ENCODE data around the gene C1orf159. TPM values are rescaled to one million over a fixed set of nuclear protein-coding genes. Genes with fewer than 3 reads are reported as not detected.

Gene C1orf159
- total RNA-seq, 2 experiments from 2014 or later: 11.1 to 11.3 TPM

DNA sequence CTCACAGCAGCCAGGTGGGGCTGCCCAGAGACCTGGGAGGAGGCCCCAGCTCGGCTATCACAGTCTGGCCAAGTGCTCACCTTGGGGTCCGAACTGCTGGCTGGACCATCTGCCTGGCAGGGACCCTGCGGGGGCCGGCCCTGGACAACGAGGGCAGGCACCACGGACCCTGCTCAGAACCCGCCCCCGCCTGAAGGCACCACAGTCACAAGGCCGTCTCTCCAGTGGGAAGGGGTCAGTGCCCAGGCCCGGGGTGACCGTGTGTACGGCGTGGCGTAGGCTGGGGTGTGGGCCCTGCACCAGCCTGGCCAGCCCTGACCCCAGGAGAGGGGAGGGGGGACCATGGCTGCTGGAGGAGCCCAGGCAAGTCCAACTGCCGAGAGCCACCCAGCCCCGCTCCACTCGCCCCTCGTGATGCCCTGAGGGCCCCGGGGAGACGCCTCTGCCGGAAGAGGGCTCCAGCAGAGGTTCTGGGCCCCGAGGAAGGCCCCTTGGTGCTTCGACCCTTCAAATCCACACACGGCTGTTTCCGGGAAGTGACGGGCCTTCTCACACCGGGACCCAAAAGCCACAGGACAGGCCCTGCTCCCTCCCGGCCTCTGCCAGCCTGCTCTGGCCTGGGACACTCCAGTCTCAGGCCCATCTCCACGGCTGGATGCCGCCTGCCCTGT lies 30.6 kb downstream of the C1orf159 start:
- intact Hi-C loops (cut with DNase I, micrococcal nuclease): no loop called here
- Histone ChIP-seq H3K27me3 (ENCODE audit: control insufficient read depth in 1 of 2, insufficient read depth in 2 of 2, low read length in 2 of 2) (no peaks in the 10 kb centered on the region), H3K9me3 (ENCODE audit: control insufficient read depth in 1 of 2, insufficient read depth in 1 of 2, low read length in 2 of 2) (peaks cover 0 to under 1% of the 10 kb centered on the region in 2 experiments), H3K4me1 (ENCODE audit: insufficient read depth, low read length) (peaks cover 1% of the 10 kb centered on the region), H3K4me3 (ENCODE audit: low read length) (no peak overlapping the region), H3K36me3 (ENCODE audit: insufficient read depth, low read length) (no peaks in the 10 kb centered on the region), H3K27ac (ENCODE audit: low read depth in 1 of 2, low read length in 2 of 2) (no peak overlapping the region)
- ATAC-seq (ENCODE audit: poor library complexity) (no peak), DNase-seq (peak in 2 of 14 experiments; percentile 3 to 21)
- CTCF ChIA-PET: no interaction called here
- no peak overlapping the region for H3K4me3 Mint-ChIP-seq
- no peaks in the 10 kb centered on the region for H3K4me1 Mint-ChIP-seq (ENCODE audit: low read depth)
- TF ChIP-seq CTCF (IDR thresholded peaks at IDR 0.05): no peak
- POLR2A ChIA-PET: no interaction called here
- no peak overlapping the region for H3K27ac Mint-ChIP-seq
- H3K9me3 Mint-ChIP-seq: no peaks in the 10 kb centered on the region
- no peaks in the 10 kb centered on the region for H3K36me3 Mint-ChIP-seq (ENCODE audit: low read depth)
- H3K27me3 Mint-ChIP-seq: no peaks in the 10 kb centered on the region

DNA sequence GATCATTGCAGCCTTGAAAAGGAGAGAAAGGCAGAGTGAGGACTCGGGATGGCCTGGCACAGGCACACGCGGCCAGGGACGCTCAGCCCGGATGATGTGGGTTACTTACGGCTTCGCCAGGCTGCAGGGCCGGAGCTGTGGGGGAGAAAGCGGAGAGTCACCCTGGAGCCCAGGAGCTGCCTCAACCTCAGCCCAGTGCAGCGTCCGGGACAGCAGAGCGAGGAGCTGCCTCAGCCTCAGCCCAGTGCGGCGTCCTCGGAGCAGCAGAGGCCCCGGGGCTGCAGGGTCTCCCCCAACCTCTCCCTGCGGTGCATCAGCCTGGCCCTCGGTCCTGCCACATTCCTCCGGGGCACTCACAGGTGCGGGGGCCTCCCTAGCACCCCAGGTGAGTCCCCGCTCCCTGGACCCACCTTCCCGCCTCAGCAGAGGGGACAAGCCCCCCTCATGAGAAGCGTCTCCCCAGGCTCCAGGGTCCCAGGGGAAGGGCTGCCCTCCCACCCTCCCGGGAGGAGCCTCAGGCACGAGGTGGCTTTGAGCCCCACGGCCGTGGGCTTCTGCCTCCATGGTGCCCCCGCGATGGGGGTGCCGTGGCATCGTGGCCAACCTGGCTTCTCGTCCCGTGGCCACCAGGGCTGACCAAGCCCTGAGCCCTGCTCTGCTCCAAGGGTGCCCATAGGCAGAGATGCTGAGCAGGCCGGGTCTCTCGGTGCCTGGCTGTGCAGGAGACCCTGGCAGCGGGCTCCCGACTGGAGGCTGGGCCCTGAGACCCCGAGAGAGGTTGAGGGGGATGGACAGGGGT lies 31.3 kb downstream of the C1orf159 start:
- intact Hi-C loops (cut with DNase I, micrococcal nuclease): no loop called here
- Mint-ChIP-seq H3K36me3 (ENCODE audit: low read depth) (no peaks in the 10 kb centered on the region), H3K27me3 (no peaks in the 10 kb centered on the region), H3K9me3 (no peaks in the 10 kb centered on the region), H3K4me1 (ENCODE audit: low read depth) (no peaks in the 10 kb centered on the region), H3K27ac (no peak overlapping the region), H3K4me3 (no peak overlapping the region)
- ATAC-seq (ENCODE audit: poor library complexity) (no peak), DNase-seq (peak in 2 of 14 experiments; percentile 4 to 25)
- TF ChIP-seq CTCF (IDR thresholded peaks at IDR 0.05): no peak
- Histone ChIP-seq H3K9me3 (ENCODE audit: control insufficient read depth in 1 of 2, insufficient read depth in 1 of 2, low read length in 2 of 2) (peaks cover 0 to 3% of the 10 kb centered on the region in 2 experiments), H3K36me3 (ENCODE audit: insufficient read depth, low read length) (no peaks in the 10 kb centered on the region), H3K4me3 (ENCODE audit: low read length) (no peak overlapping the region), H3K27ac (ENCODE audit: low read depth in 1 of 2, low read length in 2 of 2) (no peak overlapping the region), H3K4me1 (ENCODE audit: insufficient read depth, low read length) (peaks cover 9% of the 10 kb centered on the region), H3K27me3 (ENCODE audit: control insufficient read depth in 1 of 2, insufficient read depth in 2 of 2, low read length in 2 of 2) (peaks cover 2 to 4% of the 10 kb centered on the region in 2 experiments)
- CTCF ChIA-PET: no interaction called here
- POLR2A ChIA-PET: no interaction called here

DNA sequence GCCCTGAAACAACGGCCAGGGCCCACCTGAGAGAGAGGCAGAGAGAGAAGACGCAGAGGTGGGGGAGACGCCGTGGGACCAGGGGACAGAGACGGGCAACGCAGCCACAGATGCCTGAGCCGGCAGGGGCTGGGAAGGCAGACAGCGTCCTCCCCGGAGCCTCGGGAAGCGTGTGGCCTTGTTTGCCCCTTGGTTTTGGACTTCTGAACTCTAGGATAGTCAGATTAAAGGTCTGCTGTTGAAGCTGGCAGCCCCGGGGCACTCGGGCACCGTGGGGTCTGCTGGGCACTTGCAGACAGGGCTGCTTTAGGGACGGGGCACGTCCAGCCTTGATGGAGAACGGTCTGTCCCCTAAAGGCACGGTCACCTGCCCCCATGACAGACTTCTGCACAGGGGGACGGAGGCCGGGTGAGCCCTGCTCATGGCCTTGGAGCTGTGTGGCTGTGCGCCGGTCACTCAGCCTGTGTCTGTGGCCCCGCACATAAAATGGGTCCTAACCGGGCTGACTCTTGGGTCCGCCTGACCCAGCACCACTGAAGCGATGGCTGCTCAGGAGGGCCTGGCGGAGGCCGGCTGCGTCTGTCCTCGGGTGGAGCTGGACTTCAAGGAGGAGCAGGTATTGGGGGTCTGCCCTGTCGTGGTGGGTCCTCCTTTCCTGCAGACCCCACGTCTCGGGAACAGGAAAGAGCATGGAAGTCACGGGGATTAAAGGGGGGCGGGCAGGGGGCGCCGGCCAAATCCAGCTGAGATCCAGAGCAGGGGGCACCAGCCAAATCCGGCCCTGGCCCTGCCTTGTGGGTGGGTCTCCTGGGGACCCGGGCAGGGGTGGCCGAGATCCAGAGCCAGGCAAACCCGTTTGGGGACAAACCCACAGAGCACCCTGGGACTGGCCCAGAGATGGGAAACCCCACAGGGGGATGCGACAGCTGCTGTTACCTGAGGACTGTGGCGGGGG lies 32.2 kb downstream of the C1orf159 start:
- no peak overlapping the region for H3K4me3 Mint-ChIP-seq
- peaks cover 4 to 7% of the 10 kb centered on the region in 2 experiments for H3K27me3 ChIP-seq (ENCODE audit: control insufficient read depth in 1 of 2, insufficient read depth in 2 of 2, low read length in 2 of 2)
- H3K4me1 Mint-ChIP-seq (ENCODE audit: low read depth): no peaks in the 10 kb centered on the region
- POLR2A ChIA-PET: no interaction called here
- H3K4me1 ChIP-seq (ENCODE audit: insufficient read depth, low read length): peaks cover 14% of the 10 kb centered on the region
- DNase-seq: peak in 2 of 14 experiments; percentile 1 to 27
- no peaks in the 10 kb centered on the region for H3K36me3 Mint-ChIP-seq (ENCODE audit: low read depth)
- no peaks in the 10 kb centered on the region for H3K9me3 Mint-ChIP-seq
- H3K36me3 ChIP-seq (ENCODE audit: insufficient read depth, low read length): no peaks in the 10 kb centered on the region
- no peak for TF ChIP-seq CTCF (IDR thresholded peaks at IDR 0.05)
- H3K27ac ChIP-seq (ENCODE audit: low read depth in 1 of 2, low read length in 2 of 2): no peak overlapping the region
- H3K27ac Mint-ChIP-seq: no peak overlapping the region
- CTCF ChIA-PET: no interaction called here
- intact Hi-C loops (cut with DNase I, micrococcal nuclease): no loop called here
- no peak for ATAC-seq (ENCODE audit: poor library complexity)
- peaks cover 0 to 3% of the 10 kb centered on the region in 2 experiments for H3K9me3 ChIP-seq (ENCODE audit: control insufficient read depth in 1 of 2, insufficient read depth in 1 of 2, low read length in 2 of 2)
- no peak overlapping the region for H3K4me3 ChIP-seq (ENCODE audit: low read length)
- H3K27me3 Mint-ChIP-seq: no peaks in the 10 kb centered on the region
